GM23338 (cell line): ENCODE results near the gene MYOF. TPM values are rescaled to one million over a fixed set of nuclear protein-coding genes. Genes with fewer than 3 reads are reported as not detected.

ENCODE experiments used
- ATAC-seq: fragments of 200-7000 bp; cut with Tn5 transposase; 3 replicates; pipeline ENCODE4 v1.9.1; 2020
- DNase-seq: peaks from one replicate; pipeline ENCODE4 v3.0.0-alpha.2; 2015; ENCODE audit warnings: low spot score
- H2AFZ ChIP-seq: fragments of 200-600 bp; sonication (generic); 2 replicates; pipeline ENCODE4 v1.8.0; 2016; ENCODE audit warnings: antibody characterized with exemption, mild to moderate bottlenecking, moderate library complexity
- H3F3A ChIP-seq: fragments of 200-600 bp; sonication (generic); replicated peaks from 2 replicates; pipeline ENCODE4 v1.8.0; 2017; ENCODE audit warnings: antibody characterized with exemption, mixed run types, low read depth
- H3K27ac ChIP-seq: fragments of 200-600 bp; sonication (generic); 2 replicates; pipeline ENCODE4 v1.6.1; 2016; ENCODE audit warnings: low read depth
- H3K27me3 ChIP-seq: fragments of 200-600 bp; sonication (generic); 2 replicates; pipeline ENCODE4 v1.8.0; 2016; ENCODE audit warnings: mild to moderate bottlenecking, mixed run types, moderate library complexity; ENCODE audit not compliant: insufficient read depth
- H3K36me3 ChIP-seq: fragments of 200-600 bp; sonication (generic); 2 replicates; pipeline ENCODE4 v1.8.0; 2016; ENCODE audit warnings: mild to moderate bottlenecking; ENCODE audit not compliant: insufficient read depth
- H3K4me1 ChIP-seq: fragments of 200-600 bp; sonication (generic); 2 replicates; pipeline ENCODE4 v1.8.0; 2016; ENCODE audit warnings: mild to moderate bottlenecking, moderate library complexity; ENCODE audit not compliant: insufficient read depth
- H3K4me2 ChIP-seq: fragments of 200-600 bp; sonication (generic); 2 replicates; pipeline ENCODE4 v1.7.1; 2017; ENCODE audit warnings: mixed run types
- H3K4me3 ChIP-seq: fragments of 200-600 bp; sonication (generic); 2 replicates; pipeline ENCODE4 v1.6.1; 2016; ENCODE audit warnings: mixed run types
- H3K79me2 ChIP-seq: fragments of 200-600 bp; sonication (generic); replicated peaks from 2 replicates; pipeline ENCODE4 v1.8.0; 2017; ENCODE audit warnings: mild to moderate bottlenecking; ENCODE audit not compliant: insufficient read depth
- H3K9me2 ChIP-seq: fragments of 200-600 bp; sonication (generic); 2 replicates; pipeline ENCODE4 v1.8.0; 2017; ENCODE audit not compliant: insufficient read depth
- H4K20me1 ChIP-seq: fragments of 200-600 bp; sonication (generic); replicated peaks from 2 replicates; pipeline ENCODE4 v1.8.0; 2017; ENCODE audit warnings: mild to moderate bottlenecking; ENCODE audit not compliant: insufficient read depth
- H3K27ac Mint-ChIP-seq: 2 replicates; pipeline ENCODE4 v1.8.0; 2020; ENCODE audit warnings: inconsistent platforms, mild to moderate bottlenecking, moderate library complexity, mixed read lengths
- H3K27me3 Mint-ChIP-seq: 3 replicates; pipeline ENCODE4 v1.8.0; 2022; ENCODE audit warnings: low read depth, mild to moderate bottlenecking, moderate library complexity, mixed read lengths, inconsistent platforms; ENCODE audit not compliant: insufficient read depth, poor library complexity
- H3K36me3 Mint-ChIP-seq: 3 replicates; pipeline ENCODE4 v1.8.0; 2021; ENCODE audit warnings: low read depth, mild to moderate bottlenecking, inconsistent platforms, moderate library complexity, mixed read lengths
- H3K4me1 Mint-ChIP-seq: 3 replicates; pipeline ENCODE4 v1.8.0; 2020; ENCODE audit warnings: mild to moderate bottlenecking, inconsistent platforms, mixed read lengths
- H3K4me3 Mint-ChIP-seq: 3 replicates; pipeline ENCODE4 v1.8.0; 2021; ENCODE audit warnings: moderate library complexity, mild to moderate bottlenecking, inconsistent platforms, mixed read lengths
- H3K9me3 Mint-ChIP-seq: 3 replicates; pipeline ENCODE4 v1.8.0; 2020; ENCODE audit warnings: moderate library complexity, mild to moderate bottlenecking, inconsistent platforms, mixed read lengths
- CREB1 ChIP-seq: fragments of 250-450 bp; sonication (Bioruptor Pico); IDR thresholded peaks from 2 replicates; pipeline ENCODE4 v1.5.0; 2020; ENCODE audit warnings: low read depth, mild to moderate bottlenecking, moderate library complexity
- EZH2 ChIP-seq: fragments of 200-600 bp; sonication (generic); IDR thresholded peaks from one replicate; pipeline ENCODE4 v1.8.0; 2017; ENCODE audit warnings: antibody characterized with exemption, mild to moderate bottlenecking, low read depth; ENCODE audit not compliant: unreplicated experiment
- EZH2phosphoT487 ChIP-seq: fragments of 200-600 bp; sonication (generic); IDR thresholded peaks from one replicate; pipeline ENCODE4 v1.8.1; 2018; ENCODE audit warnings: antibody characterized with exemption; ENCODE audit not compliant: unreplicated experiment
- JUNB ChIP-seq: IDR thresholded peaks from one replicate; pipeline ENCODE4 v1.6.1; 2016; ENCODE audit warnings: antibody characterized with exemption; ENCODE audit not compliant: unreplicated experiment
- NANOG ChIP-seq: IDR thresholded peaks from 2 replicates; pipeline ENCODE4 v1.6.1; 2016; ENCODE audit warnings: antibody characterized with exemption, borderline replicate concordance
- POLR2AphosphoS5 ChIP-seq: IDR thresholded peaks from 2 replicates; pipeline ENCODE4 v1.6.1; 2016; ENCODE audit warnings: antibody characterized with exemption, low read depth
- STAT1 ChIP-seq: IDR thresholded peaks from one replicate; pipeline ENCODE4 v1.6.1; 2016; ENCODE audit warnings: antibody characterized with exemption; ENCODE audit not compliant: unreplicated experiment
- ZNF114 ChIP-seq: fragments of 250-450 bp; sonication (Bioruptor Pico); IDR thresholded peaks from 2 replicates; pipeline ENCODE4 v1.5.0; 2020; ENCODE audit warnings: mild to moderate bottlenecking, moderate library complexity
- ZNF331 ChIP-seq: fragments of 250-450 bp; sonication (Bioruptor Pico); IDR thresholded peaks from 2 replicates; pipeline ENCODE4 v1.5.0; 2020; ENCODE audit warnings: low read depth, mild to moderate bottlenecking, moderate library complexity
- polyA plus RNA-seq: library from polyadenylated mRNA; unstranded; fragments of >200 nt; fragmentation: Nextera tagmentation; extraction: Ambion mirVana; gene quantifications from 2 replicates; pipeline ENCODE4 v1.2.1, GENCODE V29; 2016
- total RNA-seq: library from RNA; depleted of rRNA; stranded (reverse); fragments of >200 nt; shearing (Covaris generic); gene quantifications from 2 replicates; pipeline ENCODE4 v1.2.3, GENCODE V29; 2014
- TF ChIP-seq, protein P1 (sequence below): fragments of 250-450 bp; sonication (Bioruptor Pico); IDR thresholded peaks from 2 replicates; pipeline ENCODE4 v1.5.0; 2020; ENCODE audit warnings: mild to moderate bottlenecking, moderate library complexity
- TF ChIP-seq, protein P2 (sequence below): IDR thresholded peaks from one replicate; pipeline ENCODE4 v1.6.1; 2018; ENCODE audit warnings: antibody characterized with exemption; ENCODE audit not compliant: unreplicated experiment
- TF ChIP-seq, protein P3 (sequence below), 2 experiments: fragments of 200-600 bp in 1 of 2; sonication (generic) in 1 of 2; conservative IDR thresholded peaks; 2 replicates each; pipeline versions ENCODE4 v1.5.1 to v1.6.1; 2016 to 2017; ENCODE audit warnings: antibody characterized with exemption in 2 of 2, low read depth in 2 of 2, mild to moderate bottlenecking in 2 of 2, moderate library complexity in 1 of 2
- TF ChIP-seq, protein P4 (sequence below): IDR thresholded peaks from 2 replicates; pipeline ENCODE4 v1.6.1; 2016; ENCODE audit warnings: antibody characterized with exemption

Gene MYOF
- total and polyA plus RNA-seq, 2 experiments from 2014 or later, result 0.82 to 1.4 TPM

DNA sequence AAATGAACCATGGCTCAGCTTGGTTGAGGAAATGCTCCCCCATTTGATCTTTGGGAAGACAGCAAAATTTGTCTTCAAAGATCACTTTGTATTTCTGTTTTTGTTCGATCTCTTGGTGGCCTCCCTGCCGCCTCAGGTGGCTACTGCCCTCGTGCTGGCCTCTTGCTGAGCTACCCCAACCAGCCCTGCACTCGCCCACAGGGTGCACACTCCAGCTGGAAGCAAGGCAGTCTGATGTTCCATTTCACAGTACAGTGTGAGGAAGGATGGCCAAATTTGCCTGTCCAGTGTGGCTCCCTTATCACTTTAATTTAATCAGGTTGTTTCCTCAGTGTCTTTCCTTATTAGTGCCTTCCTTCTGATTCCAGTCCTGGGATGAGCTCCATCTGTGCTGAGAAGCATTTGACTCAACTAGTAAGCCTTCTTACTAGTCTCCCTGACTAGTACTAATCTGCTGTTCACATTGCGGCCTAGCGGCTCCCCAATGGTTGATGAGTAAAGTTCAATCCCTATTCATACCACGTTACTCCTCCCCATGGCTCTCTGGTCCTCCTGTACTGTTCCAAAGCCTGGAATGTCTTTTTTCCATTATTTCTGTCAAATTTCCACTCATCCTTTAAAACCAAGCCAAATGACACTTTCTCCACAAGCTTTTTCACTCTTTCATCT, 8.2 kb downstream of the MYOF start:
- H3K4me3 ChIP-seq, result no peak overlapping the region
- no peaks in the 10 kb centered on the region for H3K27me3 Mint-ChIP-seq
- no peaks in the 10 kb centered on the region for H3K27me3 ChIP-seq
- H3K4me3 Mint-ChIP-seq, result no peak overlapping the region
- H4K20me1 ChIP-seq, result no peaks in the 10 kb centered on the region
- H3K36me3 Mint-ChIP-seq, result no peaks in the 10 kb centered on the region
- no peak overlapping the region for H3K27ac Mint-ChIP-seq
- TF ChIP-seq EZH2phosphoT487 (no peak), POLR2AphosphoS5 (no peak), STAT1 (no peak), JUNB (no peak), CREB1 (CRISPR knock-in tag) (no peak), ZNF331 (CRISPR knock-in tag) (no peak), NANOG (no peak), ZNF114 (no peak), EZH2 (no peak)
- TF ChIP-seq, protein P1, sequence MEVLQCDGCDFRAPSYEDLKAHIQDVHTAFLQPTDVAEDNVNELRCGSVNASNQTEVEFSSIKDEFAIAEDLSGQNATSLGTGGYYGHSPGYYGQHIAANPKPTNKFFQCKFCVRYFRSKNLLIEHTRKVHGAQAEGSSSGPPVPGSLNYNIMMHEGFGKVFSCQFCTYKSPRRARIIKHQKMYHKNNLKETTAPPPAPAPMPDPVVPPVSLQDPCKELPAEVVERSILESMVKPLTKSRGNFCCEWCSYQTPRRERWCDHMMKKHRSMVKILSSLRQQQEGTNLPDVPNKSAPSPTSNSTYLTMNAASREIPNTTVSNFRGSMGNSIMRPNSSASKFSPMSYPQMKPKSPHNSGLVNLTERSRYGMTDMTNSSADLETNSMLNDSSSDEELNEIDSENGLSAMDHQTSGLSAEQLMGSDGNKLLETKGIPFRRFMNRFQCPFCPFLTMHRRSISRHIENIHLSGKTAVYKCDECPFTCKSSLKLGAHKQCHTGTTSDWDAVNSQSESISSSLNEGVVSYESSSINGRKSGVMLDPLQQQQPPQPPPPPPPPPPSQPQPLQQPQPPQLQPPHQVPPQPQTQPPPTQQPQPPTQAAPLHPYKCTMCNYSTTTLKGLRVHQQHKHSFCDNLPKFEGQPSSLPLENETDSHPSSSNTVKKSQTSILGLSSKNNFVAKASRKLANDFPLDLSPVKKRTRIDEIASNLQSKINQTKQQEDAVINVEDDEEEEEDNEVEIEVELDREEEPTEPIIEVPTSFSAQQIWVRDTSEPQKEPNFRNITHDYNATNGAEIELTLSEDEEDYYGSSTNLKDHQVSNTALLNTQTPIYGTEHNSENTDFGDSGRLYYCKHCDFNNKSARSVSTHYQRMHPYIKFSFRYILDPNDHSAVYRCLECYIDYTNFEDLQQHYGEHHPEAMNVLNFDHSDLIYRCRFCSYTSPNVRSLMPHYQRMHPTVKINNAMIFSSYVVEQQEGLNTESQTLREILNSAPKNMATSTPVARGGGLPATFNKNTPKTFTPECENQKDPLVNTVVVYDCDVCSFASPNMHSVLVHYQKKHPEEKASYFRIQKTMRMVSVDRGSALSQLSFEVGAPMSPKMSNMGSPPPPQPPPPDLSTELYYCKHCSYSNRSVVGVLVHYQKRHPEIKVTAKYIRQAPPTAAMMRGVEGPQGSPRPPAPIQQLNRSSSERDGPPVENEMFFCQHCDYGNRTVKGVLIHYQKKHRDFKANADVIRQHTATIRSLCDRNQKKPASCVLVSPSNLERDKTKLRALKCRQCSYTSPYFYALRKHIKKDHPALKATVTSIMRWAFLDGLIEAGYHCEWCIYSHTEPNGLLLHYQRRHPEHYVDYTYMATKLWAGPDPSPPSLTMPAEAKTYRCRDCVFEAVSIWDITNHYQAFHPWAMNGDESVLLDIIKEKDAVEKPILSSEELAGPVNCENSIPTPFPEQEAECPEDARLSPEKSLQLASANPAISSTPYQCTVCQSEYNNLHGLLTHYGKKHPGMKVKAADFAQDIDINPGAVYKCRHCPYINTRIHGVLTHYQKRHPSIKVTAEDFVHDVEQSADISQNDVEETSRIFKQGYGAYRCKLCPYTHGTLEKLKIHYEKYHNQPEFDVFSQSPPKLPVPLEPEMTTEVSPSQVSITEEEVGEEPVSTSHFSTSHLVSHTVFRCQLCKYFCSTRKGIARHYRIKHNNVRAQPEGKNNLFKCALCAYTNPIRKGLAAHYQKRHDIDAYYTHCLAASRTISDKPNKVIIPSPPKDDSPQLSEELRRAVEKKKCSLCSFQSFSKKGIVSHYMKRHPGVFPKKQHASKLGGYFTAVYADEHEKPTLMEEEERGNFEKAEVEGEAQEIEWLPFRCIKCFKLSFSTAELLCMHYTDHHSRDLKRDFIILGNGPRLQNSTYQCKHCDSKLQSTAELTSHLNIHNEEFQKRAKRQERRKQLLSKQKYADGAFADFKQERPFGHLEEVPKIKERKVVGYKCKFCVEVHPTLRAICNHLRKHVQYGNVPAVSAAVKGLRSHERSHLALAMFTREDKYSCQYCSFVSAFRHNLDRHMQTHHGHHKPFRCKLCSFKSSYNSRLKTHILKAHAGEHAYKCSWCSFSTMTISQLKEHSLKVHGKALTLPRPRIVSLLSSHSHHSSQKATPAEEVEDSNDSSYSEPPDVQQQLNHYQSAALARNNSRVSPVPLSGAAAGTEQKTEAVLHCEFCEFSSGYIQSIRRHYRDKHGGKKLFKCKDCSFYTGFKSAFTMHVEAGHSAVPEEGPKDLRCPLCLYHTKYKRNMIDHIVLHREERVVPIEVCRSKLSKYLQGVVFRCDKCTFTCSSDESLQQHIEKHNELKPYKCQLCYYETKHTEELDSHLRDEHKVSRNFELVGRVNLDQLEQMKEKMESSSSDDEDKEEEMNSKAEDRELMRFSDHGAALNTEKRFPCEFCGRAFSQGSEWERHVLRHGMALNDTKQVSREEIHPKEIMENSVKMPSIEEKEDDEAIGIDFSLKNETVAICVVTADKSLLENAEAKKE (CRISPR knock-in tag), result no peak
- TF ChIP-seq, protein P2, sequence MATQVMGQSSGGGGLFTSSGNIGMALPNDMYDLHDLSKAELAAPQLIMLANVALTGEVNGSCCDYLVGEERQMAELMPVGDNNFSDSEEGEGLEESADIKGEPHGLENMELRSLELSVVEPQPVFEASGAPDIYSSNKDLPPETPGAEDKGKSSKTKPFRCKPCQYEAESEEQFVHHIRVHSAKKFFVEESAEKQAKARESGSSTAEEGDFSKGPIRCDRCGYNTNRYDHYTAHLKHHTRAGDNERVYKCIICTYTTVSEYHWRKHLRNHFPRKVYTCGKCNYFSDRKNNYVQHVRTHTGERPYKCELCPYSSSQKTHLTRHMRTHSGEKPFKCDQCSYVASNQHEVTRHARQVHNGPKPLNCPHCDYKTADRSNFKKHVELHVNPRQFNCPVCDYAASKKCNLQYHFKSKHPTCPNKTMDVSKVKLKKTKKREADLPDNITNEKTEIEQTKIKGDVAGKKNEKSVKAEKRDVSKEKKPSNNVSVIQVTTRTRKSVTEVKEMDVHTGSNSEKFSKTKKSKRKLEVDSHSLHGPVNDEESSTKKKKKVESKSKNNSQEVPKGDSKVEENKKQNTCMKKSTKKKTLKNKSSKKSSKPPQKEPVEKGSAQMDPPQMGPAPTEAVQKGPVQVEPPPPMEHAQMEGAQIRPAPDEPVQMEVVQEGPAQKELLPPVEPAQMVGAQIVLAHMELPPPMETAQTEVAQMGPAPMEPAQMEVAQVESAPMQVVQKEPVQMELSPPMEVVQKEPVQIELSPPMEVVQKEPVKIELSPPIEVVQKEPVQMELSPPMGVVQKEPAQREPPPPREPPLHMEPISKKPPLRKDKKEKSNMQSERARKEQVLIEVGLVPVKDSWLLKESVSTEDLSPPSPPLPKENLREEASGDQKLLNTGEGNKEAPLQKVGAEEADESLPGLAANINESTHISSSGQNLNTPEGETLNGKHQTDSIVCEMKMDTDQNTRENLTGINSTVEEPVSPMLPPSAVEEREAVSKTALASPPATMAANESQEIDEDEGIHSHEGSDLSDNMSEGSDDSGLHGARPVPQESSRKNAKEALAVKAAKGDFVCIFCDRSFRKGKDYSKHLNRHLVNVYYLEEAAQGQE, result no peak
- TF ChIP-seq, protein P3, sequence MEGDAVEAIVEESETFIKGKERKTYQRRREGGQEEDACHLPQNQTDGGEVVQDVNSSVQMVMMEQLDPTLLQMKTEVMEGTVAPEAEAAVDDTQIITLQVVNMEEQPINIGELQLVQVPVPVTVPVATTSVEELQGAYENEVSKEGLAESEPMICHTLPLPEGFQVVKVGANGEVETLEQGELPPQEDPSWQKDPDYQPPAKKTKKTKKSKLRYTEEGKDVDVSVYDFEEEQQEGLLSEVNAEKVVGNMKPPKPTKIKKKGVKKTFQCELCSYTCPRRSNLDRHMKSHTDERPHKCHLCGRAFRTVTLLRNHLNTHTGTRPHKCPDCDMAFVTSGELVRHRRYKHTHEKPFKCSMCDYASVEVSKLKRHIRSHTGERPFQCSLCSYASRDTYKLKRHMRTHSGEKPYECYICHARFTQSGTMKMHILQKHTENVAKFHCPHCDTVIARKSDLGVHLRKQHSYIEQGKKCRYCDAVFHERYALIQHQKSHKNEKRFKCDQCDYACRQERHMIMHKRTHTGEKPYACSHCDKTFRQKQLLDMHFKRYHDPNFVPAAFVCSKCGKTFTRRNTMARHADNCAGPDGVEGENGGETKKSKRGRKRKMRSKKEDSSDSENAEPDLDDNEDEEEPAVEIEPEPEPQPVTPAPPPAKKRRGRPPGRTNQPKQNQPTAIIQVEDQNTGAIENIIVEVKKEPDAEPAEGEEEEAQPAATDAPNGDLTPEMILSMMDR (conservative IDR thresholded peaks at IDR 0.05; ENCODE audit: low read depth in 2 of 2), result no peak
- TF ChIP-seq, protein P4, sequence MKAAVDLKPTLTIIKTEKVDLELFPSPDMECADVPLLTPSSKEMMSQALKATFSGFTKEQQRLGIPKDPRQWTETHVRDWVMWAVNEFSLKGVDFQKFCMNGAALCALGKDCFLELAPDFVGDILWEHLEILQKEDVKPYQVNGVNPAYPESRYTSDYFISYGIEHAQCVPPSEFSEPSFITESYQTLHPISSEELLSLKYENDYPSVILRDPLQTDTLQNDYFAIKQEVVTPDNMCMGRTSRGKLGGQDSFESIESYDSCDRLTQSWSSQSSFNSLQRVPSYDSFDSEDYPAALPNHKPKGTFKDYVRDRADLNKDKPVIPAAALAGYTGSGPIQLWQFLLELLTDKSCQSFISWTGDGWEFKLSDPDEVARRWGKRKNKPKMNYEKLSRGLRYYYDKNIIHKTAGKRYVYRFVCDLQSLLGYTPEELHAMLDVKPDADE, result no peak
- ATAC-seq (no peak), DNase-seq (no peak)
- no peak overlapping the region for H3K4me2 ChIP-seq
- H3K36me3 ChIP-seq, result no peaks in the 10 kb centered on the region
- H3K27ac ChIP-seq, result no peak overlapping the region
- no peaks in the 10 kb centered on the region for H3K9me3 Mint-ChIP-seq
- no peaks in the 10 kb centered on the region for H3F3A ChIP-seq
- peaks cover 8% of the 10 kb centered on the region; the same call in 1 of the 2 replicates for H3K4me1 ChIP-seq
- H3K79me2 ChIP-seq, result no peaks in the 10 kb centered on the region
- peaks cover 13% of the 10 kb centered on the region for H3K4me1 Mint-ChIP-seq
- H3K9me2 ChIP-seq, result no peaks in the 10 kb centered on the region
- peak overlapping the region; percentile 32; the same call in 1 of the 2 replicates for H2AFZ ChIP-seq
